A549 (cell line): Measurements from ENCODE around the gene KCTD11. TPM values are rescaled to one million over a fixed set of nuclear protein-coding genes. Genes with fewer than 3 reads are reported as not detected.

ENCODE experiments used
- ATAC-seq, 2 experiments: fragments of 200-7000 bp in 1 of 2; fragments of >200 bp in 1 of 2; cut with Nextera tagmentation in 1 of 2; cut with Tn5 transposase in 1 of 2; 3 replicates each; pipeline versions ENCODE4 v1.8.0 to v1.9.1; 2018 to 2020; ENCODE audit warnings: mild to moderate bottlenecking in 1 of 2, moderate library complexity in 1 of 2
- CTCF ChIA-PET: fragments of 300-600 bp; sonication (Branson Sonifier 250); formaldehyde crosslinking; extraction: SDS; loops from one replicate; lab custom pipeline; 2021; ENCODE audit warnings: antibody characterized with exemption, inconsistent platforms; lab: Yijun Ruan, JAX
- POLR2A ChIA-PET: fragments of 350-600 bp; formaldehyde crosslinking; extraction: SDS; loops from one replicate; lab custom pipeline; 2021; ENCODE audit warnings: antibody characterized with exemption, inconsistent platforms; lab: Yijun Ruan, JAX
- DNase-seq, 2 experiments: peaks; one replicate each; pipeline versions ENCODE4 v3.0.0 to v3.0.0-alpha.2; 2011 to 2016; ENCODE audit warnings: low read depth in 1 of 2, low spot score in 1 of 2
- FAIRE-seq: peaks from 2 replicates; lab custom pipeline; 2011; peaks lifted over from hg19 to GRCh38; lab: Jason Lieb, UNC
- H3K27ac ChIP-seq, 2 experiments: fragments of >200 bp; sonication (Bioruptor Twin); formaldehyde crosslinking; 3 replicates each; pipeline ENCODE4 v1.5.1; 2016 to 2017
- H3K4me1 ChIP-seq: fragments of >200 bp; sonication (Bioruptor Twin); formaldehyde crosslinking; 3 replicates; pipeline ENCODE4 v1.6.1; 2016
- H3K4me2 ChIP-seq: fragments of >200 bp; sonication (Bioruptor Twin); formaldehyde crosslinking; 3 replicates; pipeline ENCODE4 v1.6.1; 2016
- H3K4me3 ChIP-seq: fragments of >200 bp; sonication (Bioruptor Twin); formaldehyde crosslinking; 3 replicates; pipeline ENCODE4 v1.5.1; 2016
- H3K9me3 ChIP-seq: fragments of >200 bp; sonication (Bioruptor Twin); formaldehyde crosslinking; 3 replicates; pipeline ENCODE4 v1.6.1; 2016
- CTCF ChIP-seq: fragments of >200 bp; sonication (Bioruptor Twin); formaldehyde crosslinking; IDR thresholded peaks from 3 replicates; pipeline ENCODE4 v1.5.1; 2016
- E2F6 ChIP-seq: IDR thresholded peaks from 2 replicates; pipeline ENCODE4 v1.6.1; 2012; ENCODE audit warnings: low read depth, borderline replicate concordance
- FOSB ChIP-seq: fragments of 250-450 bp; sonication (Bioruptor Pico); IDR thresholded peaks from 2 replicates; pipeline ENCODE4 v1.5.0; 2020; ENCODE audit warnings: mild to moderate bottlenecking, moderate library complexity
- GATA3 ChIP-seq: IDR thresholded peaks from 2 replicates; pipeline ENCODE4 v1.6.1; 2012; ENCODE audit warnings: borderline replicate concordance
- HOXA7 ChIP-seq: fragments of 250-450 bp; sonication (Bioruptor Pico); IDR thresholded peaks from 2 replicates; pipeline ENCODE4 v1.5.0; 2020; ENCODE audit warnings: mild to moderate bottlenecking, moderate library complexity
- HOXB5 ChIP-seq: fragments of 250-450 bp; sonication (Bioruptor Pico); IDR thresholded peaks from 2 replicates; pipeline ENCODE4 v1.5.0; 2020; ENCODE audit warnings: mild to moderate bottlenecking, moderate library complexity
- JUN ChIP-seq, 2 experiments: fragments of >200 bp; sonication (Bioruptor Twin); formaldehyde crosslinking; IDR thresholded peaks; 2 replicates in 1 of 2; 3 replicates in 1 of 2; pipeline ENCODE4 v1.6.1; 2016 to 2017
- JUNB ChIP-seq: fragments of >200 bp; sonication (Bioruptor Twin); formaldehyde crosslinking; IDR thresholded peaks from 2 replicates; pipeline ENCODE4 v1.6.1; 2016
- KDM5A ChIP-seq: fragments of 200-600 bp; sonication (generic); IDR thresholded peaks from 2 replicates; pipeline ENCODE4 v1.6.1; 2016; ENCODE audit warnings: antibody characterized with exemption, mild to moderate bottlenecking
- MAFK ChIP-seq: fragments of 450-650 bp; IDR thresholded peaks from 2 replicates; pipeline ENCODE4 v1.6.1; 2014; ENCODE audit not compliant: partially characterized antibody
- MAZ ChIP-seq: fragments of 150-350 bp; IDR thresholded peaks from 2 replicates; pipeline ENCODE4 v1.6.1; 2014; ENCODE audit warnings: antibody characterized with exemption, low read depth, low read length, borderline replicate concordance
- NFE2L2 ChIP-seq: fragments of 150-350 bp; conservative IDR thresholded peaks from 2 replicates; pipeline ENCODE4 v1.6.1; 2014; ENCODE audit warnings: low read length
- POLR2AphosphoS2 ChIP-seq: conservative IDR thresholded peaks from 2 replicates; pipeline ENCODE4 v1.6.1; 2012; ENCODE audit warnings: low read length, improper control_type of control experiment, inconsistent platforms
- RARB ChIP-seq: fragments of 250-450 bp; sonication (Bioruptor Pico); IDR thresholded peaks from 2 replicates; pipeline ENCODE4 v1.8.0; 2021; ENCODE audit warnings: mild to moderate bottlenecking, moderate library complexity
- ZNF302 ChIP-seq: fragments of 250-450 bp; sonication (Bioruptor Pico); IDR thresholded peaks from 2 replicates; pipeline ENCODE4 v1.9.0; 2021; ENCODE audit warnings: inconsistent platforms, mild to moderate bottlenecking, moderate library complexity
- WGBS: methylation state at CpG from one replicate; pipeline ENCODE4 v1.1.6; 2017; ENCODE audit errors: missing lambda C conversion rate; 5-methylcytosine and 5-hydroxymethylcytosine counted together
- polyA plus RNA-seq, 4 experiments: library from polyadenylated mRNA; depleted of rRNA in 3 of 4; stranded (reverse); fragments of >200 nt; fragmentation: RNase III in 1 of 4; extraction: RNeasy Plus Mini Kit Qiagen cat#74134 plus additional on column Dnase treatment in 1 of 4; gene quantifications; 2 replicates in 3 of 4; 3 replicates in 1 of 4; pipeline ENCODE4 v1.2.3, GENCODE V29; 2011 to 2017
- TF ChIP-seq, protein P1 (sequence below): fragments of 250-450 bp; sonication (Bioruptor Pico); IDR thresholded peaks from 2 replicates; pipeline ENCODE4 v1.5.0; 2021; ENCODE audit warnings: mild to moderate bottlenecking, moderate library complexity, borderline replicate concordance
- TF ChIP-seq, protein P2 (sequence below): IDR thresholded peaks from 2 replicates; pipeline ENCODE4 v1.6.1; 2012
- TF ChIP-seq, protein P3 (sequence below): fragments of 450-650 bp; IDR thresholded peaks from 2 replicates; pipeline ENCODE4 v1.6.1; 2014; ENCODE audit warnings: antibody characterized with exemption
- TF ChIP-seq, protein P4 (sequence below): fragments of 150-350 bp; IDR thresholded peaks from 2 replicates; pipeline ENCODE4 v1.6.1; 2014; ENCODE audit warnings: low read depth, mild to moderate bottlenecking, low read length

The KCTD11 gene
- polyA plus RNA-seq, 2 of the 4 experiments (the other 2 are of a cell fraction), result 6.1 to 10.3 TPM

- Histone ChIP-seq H3K27ac (no peak overlapping the region), H3K4me3 (no peak overlapping the region), H3K4me2 (no peak overlapping the region), H3K9me3 (no peaks in the 10 kb centered on the region), H3K4me1 (peaks cover 16% of the 10 kb centered on the region; the same call in 2 of the 3 replicates)
- FAIRE-seq (no peak), DNase-seq (no peak), ATAC-seq (no peak)
- ChIA-PET CTCF (interaction anchor here (0.6 to 6.1 kb wide), 11 partner anchors 8 to 273 kb away, joined by 3 to 58 read pairs (median 5); partner anchors contain the start of gene NEURL4), POLR2A (interaction anchor here (0.6 to 1.5 kb wide), 2 partner anchors 9 to 11 kb away, joined by 3 to 4 read pairs; partner anchors contain the start of gene NEURL4)
- WGBS, result 93% methylated on average over 13 of the region's 13 CpGs
- TF ChIP-seq RARB (CRISPR knock-in tag) (no peak), JUN (IDR thresholded peaks at IDR 0.05) (no peak), MAFK (no peak), MAZ (no peak), HOXA7 (no peak), POLR2AphosphoS2 (no peak), HOXB5 (no peak), CTCF (no peak), NFE2L2 (no peak), FOSB (CRISPR knock-in tag) (no peak), JUNB (no peak)
- TF ChIP-seq, protein P1, sequence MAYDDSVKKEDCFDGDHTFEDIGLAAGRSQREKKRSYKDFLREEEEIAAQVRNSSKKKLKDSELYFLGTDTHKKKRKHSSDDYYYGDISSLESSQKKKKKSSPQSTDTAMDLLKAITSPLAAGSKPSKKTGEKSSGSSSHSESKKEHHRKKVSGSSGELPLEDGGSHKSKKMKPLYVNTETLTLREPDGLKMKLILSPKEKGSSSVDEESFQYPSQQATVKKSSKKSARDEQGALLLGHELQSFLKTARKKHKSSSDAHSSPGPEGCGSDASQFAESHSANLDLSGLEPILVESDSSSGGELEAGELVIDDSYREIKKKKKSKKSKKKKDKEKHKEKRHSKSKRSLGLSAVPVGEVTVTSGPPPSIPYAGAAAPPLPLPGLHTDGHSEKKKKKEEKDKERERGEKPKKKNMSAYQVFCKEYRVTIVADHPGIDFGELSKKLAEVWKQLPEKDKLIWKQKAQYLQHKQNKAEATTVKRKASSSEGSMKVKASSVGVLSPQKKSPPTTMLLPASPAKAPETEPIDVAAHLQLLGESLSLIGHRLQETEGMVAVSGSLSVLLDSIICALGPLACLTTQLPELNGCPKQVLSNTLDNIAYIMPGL (CRISPR knock-in tag), result no peak
- TF ChIP-seq, protein P2, sequence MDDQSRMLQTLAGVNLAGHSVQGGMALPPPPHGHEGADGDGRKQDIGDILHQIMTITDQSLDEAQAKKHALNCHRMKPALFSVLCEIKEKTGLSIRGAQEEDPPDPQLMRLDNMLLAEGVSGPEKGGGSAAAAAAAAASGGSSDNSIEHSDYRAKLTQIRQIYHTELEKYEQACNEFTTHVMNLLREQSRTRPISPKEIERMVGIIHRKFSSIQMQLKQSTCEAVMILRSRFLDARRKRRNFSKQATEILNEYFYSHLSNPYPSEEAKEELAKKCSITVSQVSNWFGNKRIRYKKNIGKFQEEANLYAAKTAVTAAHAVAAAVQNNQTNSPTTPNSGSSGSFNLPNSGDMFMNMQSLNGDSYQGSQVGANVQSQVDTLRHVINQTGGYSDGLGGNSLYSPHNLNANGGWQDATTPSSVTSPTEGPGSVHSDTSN, result no peak
- TF ChIP-seq, protein P3, sequence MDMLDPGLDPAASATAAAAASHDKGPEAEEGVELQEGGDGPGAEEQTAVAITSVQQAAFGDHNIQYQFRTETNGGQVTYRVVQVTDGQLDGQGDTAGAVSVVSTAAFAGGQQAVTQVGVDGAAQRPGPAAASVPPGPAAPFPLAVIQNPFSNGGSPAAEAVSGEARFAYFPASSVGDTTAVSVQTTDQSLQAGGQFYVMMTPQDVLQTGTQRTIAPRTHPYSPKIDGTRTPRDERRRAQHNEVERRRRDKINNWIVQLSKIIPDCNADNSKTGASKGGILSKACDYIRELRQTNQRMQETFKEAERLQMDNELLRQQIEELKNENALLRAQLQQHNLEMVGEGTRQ, result no peak
- TF ChIP-seq, all 56 proteins: peak for 0
These were observed 33.7 kb upstream of the KCTD11 start for GRCh38 chr17:7318121-7318860.

GRCh38 chr17:7321466-7321865 is 30.5 kb upstream of the KCTD11 start:
- H3K4me3 ChIP-seq, result no peak overlapping the region
- H3K4me1 ChIP-seq, result no peaks in the 10 kb centered on the region
- DNase-seq (no peak), FAIRE-seq (no peak), ATAC-seq (no peak)
- ChIA-PET CTCF (interaction anchor here (0.7 to 23.9 kb wide), 8 partner anchors 11 to 239 kb away, joined by 3 to 433 read pairs (median 4); partner anchors contain the start of genes ACAP1 and TMEM95), POLR2A (interaction anchor here (1.3 kb wide), 1 partner anchor 8 kb away, joined by 5 read pairs; no protein-coding TSS in a partner anchor)
- H3K9me3 ChIP-seq, result no peaks in the 10 kb centered on the region
- TF ChIP-seq GATA3 (no peak), KDM5A (no peak), CTCF (no peak), E2F6 (no peak), FOSB (CRISPR knock-in tag) (no peak), ZNF302 (no peak), RARB (CRISPR knock-in tag) (no peak), JUNB (no peak)
- TF ChIP-seq, protein P4, sequence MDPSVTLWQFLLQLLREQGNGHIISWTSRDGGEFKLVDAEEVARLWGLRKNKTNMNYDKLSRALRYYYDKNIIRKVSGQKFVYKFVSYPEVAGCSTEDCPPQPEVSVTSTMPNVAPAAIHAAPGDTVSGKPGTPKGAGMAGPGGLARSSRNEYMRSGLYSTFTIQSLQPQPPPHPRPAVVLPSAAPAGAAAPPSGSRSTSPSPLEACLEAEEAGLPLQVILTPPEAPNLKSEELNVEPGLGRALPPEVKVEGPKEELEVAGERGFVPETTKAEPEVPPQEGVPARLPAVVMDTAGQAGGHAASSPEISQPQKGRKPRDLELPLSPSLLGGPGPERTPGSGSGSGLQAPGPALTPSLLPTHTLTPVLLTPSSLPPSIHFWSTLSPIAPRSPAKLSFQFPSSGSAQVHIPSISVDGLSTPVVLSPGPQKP, result no peak
- no peak overlapping the region for H3K4me2 ChIP-seq
- WGBS, result 96% methylated on average over 15 of the region's 15 CpGs
- H3K27ac ChIP-seq, result no peak overlapping the region
